ENCODE results near the gene COPS4.

COPS4 gene

DNA sequence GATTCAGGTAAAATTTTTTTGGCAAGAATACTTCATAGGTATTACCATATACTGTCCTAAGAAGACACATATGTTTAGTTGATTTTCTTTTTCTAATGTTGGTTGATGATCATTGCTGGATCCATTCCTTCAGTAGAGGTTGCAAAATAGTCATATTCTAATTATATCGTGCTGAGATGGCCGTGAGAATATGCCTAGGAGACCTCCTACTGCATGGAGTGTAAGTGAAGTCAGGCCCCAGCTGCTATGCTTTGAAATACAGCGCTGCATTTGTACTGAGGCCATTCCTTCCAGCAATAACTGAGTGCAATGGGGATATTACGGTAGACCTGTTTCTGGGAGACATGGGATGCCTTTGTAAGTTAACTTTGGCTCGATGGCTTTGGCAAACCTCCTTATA is 86.3 kb downstream of the COPS4 start:
- DNase-seq (ENCODE audit: low spot score), result no peak

DNA sequence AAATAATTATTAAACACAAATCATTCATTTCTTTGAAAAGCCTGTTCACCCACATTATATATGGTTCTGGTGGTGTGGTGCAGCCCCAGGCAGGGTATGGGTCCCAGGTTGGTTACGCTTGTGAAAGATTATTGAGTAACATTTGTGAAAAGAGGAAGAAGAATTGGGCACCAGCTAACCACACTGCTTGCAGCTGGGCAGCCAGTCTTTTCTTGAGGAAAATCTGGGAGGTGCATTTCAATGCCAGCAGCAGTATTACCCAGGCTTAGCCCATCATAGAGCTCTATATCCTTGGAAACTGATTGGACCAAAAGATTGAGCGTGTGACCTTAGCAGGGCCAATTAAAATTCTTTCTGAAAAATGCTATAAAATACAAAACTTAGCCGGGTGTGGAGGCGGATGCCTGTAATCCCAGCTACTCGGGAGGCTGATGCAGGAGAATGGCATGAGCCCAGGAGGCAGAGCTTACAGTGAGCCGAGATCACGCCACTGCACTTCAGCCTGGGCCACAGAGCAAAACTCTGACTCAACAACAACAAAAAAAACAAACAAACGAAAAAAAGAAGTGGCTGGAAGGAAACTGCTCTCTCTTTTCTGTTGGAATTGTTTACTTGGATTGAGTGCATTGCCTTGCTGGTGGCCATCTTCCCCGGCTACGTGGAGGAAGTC is 89.3 kb downstream of the COPS4 start:
- DNase-seq (ENCODE audit: low spot score), result no peak

Small RNA genes lying within 50 kb of the gene (small RNA-seq; reads per million reads assigned to genes)
- 0 reads per million in 2 experiments for gene RNU6-615P
